Gastrocnemius medialis (tissue), 4 donors: ENCODE results near the gene STPG3. TPM values are rescaled to one million over a fixed set of nuclear protein-coding genes. Genes with fewer than 3 reads are reported as not detected.

Experiments used
- ATAC-seq, 2 donors: fragments of 150-250 bp; one replicate each; pipeline ENCODE4 v1.9.1; 2016
- DNase-seq, 2 donors: peaks; one replicate each; pipeline ENCODE4 v3.0.0-alpha.2; 2019
- H3K27ac ChIP-seq, 4 donors: fragments of 200-600 bp; sonication (generic); 1 replicate in 1 of 4; 2 replicates in 3 of 4; pipeline ENCODE4 v1.5.1; 2016 to 2018; ENCODE audit warnings: mild to moderate bottlenecking in 2 of 4, moderate library complexity in 1 of 4
- H3K27me3 ChIP-seq, 3 donors: fragments of 200-600 bp; sonication (generic) in 2 of 3; 1 replicate in 1 of 3; 2 replicates in 2 of 3; pipeline versions ENCODE4 v1.5.1 to v1.6.0; 2016 to 2019; ENCODE audit warnings: mild to moderate bottlenecking in 1 of 3, moderate library complexity in 1 of 3
- H3K36me3 ChIP-seq, 2 donors: fragments of 200-600 bp; sonication (generic) in 1 of 2; one replicate each; pipeline ENCODE4 v1.5.1; 2017 to 2018
- H3K4me1 ChIP-seq, 2 donors: fragments of 200-600 bp; sonication (generic) in 1 of 2; one replicate each; pipeline ENCODE4 v1.5.1; 2016 to 2017; ENCODE audit warnings: mild to moderate bottlenecking in 2 of 2
- H3K4me3 ChIP-seq, 4 donors: fragments of 200-600 bp; sonication (generic) in 3 of 4; 1 replicate in 1 of 4; 2 replicates in 3 of 4; pipeline ENCODE4 v1.5.1; 2016 to 2019; ENCODE audit warnings: mild to moderate bottlenecking in 2 of 4
- H3K9me3 ChIP-seq, 3 donors: fragments of 200-600 bp; sonication (generic) in 2 of 3; 1 replicate in 1 of 3; 2 replicates in 2 of 3; pipeline ENCODE4 v1.5.1; 2016 to 2019
- POLR2A ChIP-seq, 2 donors: fragments of 450-650 bp; IDR thresholded peaks; one replicate each; pipeline ENCODE4 v1.6.1; 2017; ENCODE audit warnings: antibody characterized with exemption in 2 of 2, mild to moderate bottlenecking in 2 of 2, moderate library complexity in 2 of 2
- in situ Hi-C, 4 donors: fragments of 200-750 bp; cut with MboI; loops; one replicate each; pipeline versions ENCODE4 v1.15.0 to v1.8.0; 2017; ENCODE audit warnings: low sequenced_read_pairs in 4 of 4
- intact Hi-C: fragments of 100-400 bp; cut with DNase I; formaldehyde crosslinking; loops from one replicate; pipeline ENCODE4 v1.15.1; 2023; ENCODE audit warnings: low total_unique reads
- total RNA-seq, 4 donors: library from RNA; depleted of rRNA; stranded (reverse); fragments of >200 nt; gene quantifications; one replicate each; pipeline versions ENCODE4 v1.1.0 to v1.2.3, GENCODE V29; 2016
- TF ChIP-seq, protein P1 (sequence below), 5 experiments: fragments of 450-650 bp in 3 of 5; fragments of 200-600 bp in 2 of 5; sonication (generic) in 2 of 5; IDR thresholded peaks in 4 of 5; conservative IDR thresholded peaks in 1 of 5; 1 replicate in 4 of 5; 2 replicates in 1 of 5; pipeline ENCODE4 v1.5.1; 2016 to 2019; ENCODE audit warnings: antibody characterized with exemption in 5 of 5, mild to moderate bottlenecking in 3 of 5, moderate library complexity in 3 of 5

The STPG3 gene
- total RNA-seq, 4 donors from 2014 or later = not detected

GRCh38 chr9:137253717-137254623 lies 2.9 kb downstream of the STPG3 start:
- no peak for ATAC-seq
- peaks cover 0 to 21% of the 10 kb centered on the region in 2 donors for H3K36me3 ChIP-seq
- no peaks in the 10 kb centered on the region for H3K27me3 ChIP-seq
- DNase-seq = no peak
- peak overlapping the region; percentile 68 to 91 (median 81) for H3K27ac ChIP-seq
- no peak for TF ChIP-seq POLR2A (IDR thresholded peaks at IDR 0.05)
- TF ChIP-seq, protein P1, sequence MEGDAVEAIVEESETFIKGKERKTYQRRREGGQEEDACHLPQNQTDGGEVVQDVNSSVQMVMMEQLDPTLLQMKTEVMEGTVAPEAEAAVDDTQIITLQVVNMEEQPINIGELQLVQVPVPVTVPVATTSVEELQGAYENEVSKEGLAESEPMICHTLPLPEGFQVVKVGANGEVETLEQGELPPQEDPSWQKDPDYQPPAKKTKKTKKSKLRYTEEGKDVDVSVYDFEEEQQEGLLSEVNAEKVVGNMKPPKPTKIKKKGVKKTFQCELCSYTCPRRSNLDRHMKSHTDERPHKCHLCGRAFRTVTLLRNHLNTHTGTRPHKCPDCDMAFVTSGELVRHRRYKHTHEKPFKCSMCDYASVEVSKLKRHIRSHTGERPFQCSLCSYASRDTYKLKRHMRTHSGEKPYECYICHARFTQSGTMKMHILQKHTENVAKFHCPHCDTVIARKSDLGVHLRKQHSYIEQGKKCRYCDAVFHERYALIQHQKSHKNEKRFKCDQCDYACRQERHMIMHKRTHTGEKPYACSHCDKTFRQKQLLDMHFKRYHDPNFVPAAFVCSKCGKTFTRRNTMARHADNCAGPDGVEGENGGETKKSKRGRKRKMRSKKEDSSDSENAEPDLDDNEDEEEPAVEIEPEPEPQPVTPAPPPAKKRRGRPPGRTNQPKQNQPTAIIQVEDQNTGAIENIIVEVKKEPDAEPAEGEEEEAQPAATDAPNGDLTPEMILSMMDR (IDR thresholded peaks at IDR 0.05 in 4 of 5, conservative IDR thresholded peaks at IDR 0.05 in 1 of 5) = no peak
- peaks cover 22 to 29% of the 10 kb centered on the region in 2 donors for H3K4me1 ChIP-seq
- H3K4me3 ChIP-seq = peak overlapping the region; percentile 77 to 99 (median 92)
- in situ Hi-C loops = no loop called here
- no peaks in the 10 kb centered on the region for H3K9me3 ChIP-seq
- intact Hi-C loops = no loop called here

- H3K36me3 ChIP-seq = peaks cover 0 to 26% of the 10 kb centered on the region in 2 donors
- H3K27ac ChIP-seq = peak within 1 kb of the TSS; percentile 68 to 91 (median 81)
- peak; percentile 79 to 85 for DNase-seq
- intact Hi-C loops = loop anchor here (1.0 kb wide), 2 partner anchors 14 to 32 kb away; partner anchors contain the start of gene TUBB4B
- in situ Hi-C loops = no loop called here
- no peaks in the 10 kb centered on the region for H3K9me3 ChIP-seq
- peaks cover 22 to 29% of the 10 kb centered on the region in 2 donors for H3K4me1 ChIP-seq
- H3K4me3 ChIP-seq = peak within 1 kb of the TSS; percentile 77 to 99 (median 92)
- peak; percentile 71 to 79 for TF ChIP-seq POLR2A (IDR thresholded peaks at IDR 0.05)
- TF ChIP-seq, protein P1 (IDR thresholded peaks at IDR 0.05 in 4 of 5, conservative IDR thresholded peaks at IDR 0.05 in 1 of 5) = peak in 3 of 5 experiments; percentile 8 to 36 (median 28)
- no peaks in the 10 kb centered on the region for H3K27me3 ChIP-seq
- peak; percentile 91 to 94 for ATAC-seq
These were observed 3.8 kb downstream of the STPG3 start, which contains the start of gene NELFB for GRCh38 chr9:137254624-137255447. Gene NELFB, plus strand, starts transcription at chr9:137255327.

- Histone ChIP-seq H3K4me3 (peak overlapping the region; percentile 63 to 97 (median 92)), H3K36me3 (peaks cover 0 to 26% of the 10 kb centered on the region in 2 donors), H3K9me3 (no peaks in the 10 kb centered on the region), H3K4me1 (peaks cover 16 to 24% of the 10 kb centered on the region in 2 donors), H3K27ac (peak overlapping the region; percentile 45 to 89 (median 73)), H3K27me3 (no peaks in the 10 kb centered on the region)
- DNase-seq (no peak), ATAC-seq (peak; percentile 50 to 53)
- intact Hi-C loops (loop anchor here (1.0 kb wide), 2 partner anchors 14 to 32 kb away; partner anchors contain the start of gene TUBB4B), in situ Hi-C loops (no loop called here)
- peak in 1 of 2 donors; percentile 2 for TF ChIP-seq POLR2A (IDR thresholded peaks at IDR 0.05)
- TF ChIP-seq, protein P1 (IDR thresholded peaks at IDR 0.05 in 4 of 5, conservative IDR thresholded peaks at IDR 0.05 in 1 of 5) = no peak
These were observed 4.5 kb downstream of the STPG3 start for GRCh38 chr9:137255448-137256114.

DNA sequence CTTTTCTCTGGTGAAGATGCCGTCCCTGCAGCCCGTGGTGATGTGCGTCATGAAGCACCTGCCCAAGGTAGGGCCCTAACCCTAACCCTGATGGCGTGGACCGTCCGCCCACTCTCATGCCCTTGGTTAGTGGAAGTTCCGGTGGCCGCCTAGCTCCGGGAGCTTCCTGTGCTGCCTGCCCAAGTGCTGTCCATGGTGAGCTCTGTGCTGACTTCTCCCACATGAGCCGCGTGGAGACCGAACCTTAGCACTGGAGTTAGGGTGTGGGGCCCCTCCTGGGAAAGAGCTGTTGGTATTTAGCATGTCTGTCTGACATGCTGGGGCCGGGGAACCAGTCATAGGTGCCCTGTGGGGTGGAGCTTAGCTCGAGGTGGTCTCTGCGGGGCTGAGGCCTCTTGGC lies 5.3 kb downstream of the STPG3 start:
- H3K4me1 ChIP-seq = peaks cover 16 to 24% of the 10 kb centered on the region in 2 donors
- in situ Hi-C loops (no loop called here), intact Hi-C loops (no loop called here)
- H3K4me3 ChIP-seq = peak overlapping the region; percentile 63 to 97 (median 92)
- TF ChIP-seq, protein P1 (IDR thresholded peaks at IDR 0.05 in 4 of 5, conservative IDR thresholded peaks at IDR 0.05 in 1 of 5) = no peak
- no peak for TF ChIP-seq POLR2A (IDR thresholded peaks at IDR 0.05)
- DNase-seq (no peak), ATAC-seq (no peak)
- H3K9me3 ChIP-seq = no peaks in the 10 kb centered on the region
- H3K36me3 ChIP-seq = peaks cover 0 to 26% of the 10 kb centered on the region in 2 donors
- H3K27ac ChIP-seq = no peak overlapping the region
- H3K27me3 ChIP-seq = no peaks in the 10 kb centered on the region
